H9 (cell line): ENCODE measurements around the gene SLC35F3. TPM values are rescaled to one million over a fixed set of nuclear protein-coding genes. Genes with fewer than 3 reads are reported as not detected.

Experiments used
- DNase-seq: peaks from one replicate; pipeline ENCODE4 v3.0.0-alpha.2; 2017
- H2AFZ ChIP-seq: one replicate; pipeline ENCODE4 v1.6.1; 2013; ENCODE audit warnings: mild to moderate bottlenecking, low read length, control low read depth, moderate library complexity
- H2AK5ac ChIP-seq: 2 replicates; pipeline ENCODE4 v1.6.1; 2013; ENCODE audit warnings: low read length, control low read depth, mixed read lengths; ENCODE audit not compliant: insufficient read length
- H2BK120ac ChIP-seq: one replicate; pipeline ENCODE4 v1.6.1; 2013; ENCODE audit warnings: low read depth, mild to moderate bottlenecking, low read length, control low read depth, inconsistent platforms; ENCODE audit not compliant: poor library complexity, severe bottlenecking
- H2BK12ac ChIP-seq: 2 replicates; pipeline ENCODE4 v1.6.1; 2013; ENCODE audit warnings: low read length, control low read depth, mixed read lengths, low read depth; ENCODE audit not compliant: insufficient read length
- H2BK15ac ChIP-seq: 2 replicates; pipeline ENCODE4 v1.6.1; 2013; ENCODE audit warnings: low read depth, low read length, control low read depth
- H2BK20ac ChIP-seq: one replicate; pipeline ENCODE4 v1.6.1; 2013; ENCODE audit warnings: low read depth, mild to moderate bottlenecking, low read length, control low read depth, inconsistent platforms; ENCODE audit not compliant: poor library complexity, severe bottlenecking
- H2BK5ac ChIP-seq: 2 replicates; pipeline ENCODE4 v1.6.1; 2013; ENCODE audit warnings: low read length, control low read depth, mixed read lengths; ENCODE audit not compliant: insufficient read length
- H3K14ac ChIP-seq: 2 replicates; pipeline ENCODE4 v1.6.1; 2013; ENCODE audit warnings: low read length, control low read depth; ENCODE audit not compliant: insufficient read depth
- H3K18ac ChIP-seq: 2 replicates; pipeline ENCODE4 v1.6.1; 2013; ENCODE audit warnings: low read depth, mild to moderate bottlenecking, mixed read lengths, low read length, control low read depth; ENCODE audit not compliant: insufficient read length
- H3K23ac ChIP-seq: 2 replicates; pipeline ENCODE4 v1.6.1; 2013; ENCODE audit warnings: low read length, control low read depth, mixed read lengths, low read depth; ENCODE audit not compliant: insufficient read length
- H3K23me2 ChIP-seq: 2 replicates; pipeline ENCODE4 v1.6.1; 2013; ENCODE audit warnings: low read depth, mild to moderate bottlenecking, mixed read lengths, low read length, control low read depth; ENCODE audit not compliant: insufficient read length, poor library complexity, severe bottlenecking
- H3K27ac ChIP-seq: 2 replicates; pipeline ENCODE4 v1.5.1; 2013; ENCODE audit warnings: low read length, control low read depth, mixed read lengths, low read depth; ENCODE audit not compliant: insufficient read length
- H3K27me3 ChIP-seq: 2 replicates; pipeline ENCODE4 v1.6.1; 2013; ENCODE audit warnings: low read length, control low read depth, inconsistent platforms; ENCODE audit not compliant: insufficient read depth
- H3K4ac ChIP-seq: 2 replicates; pipeline ENCODE4 v1.6.1; 2013; ENCODE audit warnings: low read depth, mild to moderate bottlenecking, control low read depth, inconsistent platforms, low read length, moderate library complexity
- H3K4me1 ChIP-seq: 2 replicates; pipeline ENCODE4 v1.6.1; 2013; ENCODE audit warnings: low read length, control low read depth, inconsistent platforms; ENCODE audit not compliant: insufficient read depth
- H3K4me2 ChIP-seq: 2 replicates; pipeline ENCODE4 v1.6.1; 2013; ENCODE audit warnings: low read length, control low read depth, mixed read lengths; ENCODE audit not compliant: insufficient read length, insufficient read depth
- H3K56ac ChIP-seq: 2 replicates; pipeline ENCODE4 v1.6.1; 2013; ENCODE audit warnings: low read depth, mild to moderate bottlenecking, mixed read lengths, low read length, control low read depth; ENCODE audit not compliant: insufficient read length
- H3K79me1 ChIP-seq: 2 replicates; pipeline ENCODE4 v1.6.1; 2013; ENCODE audit warnings: low read depth, mild to moderate bottlenecking, moderate library complexity, low read length, control low read depth, inconsistent platforms; ENCODE audit not compliant: insufficient read depth, poor library complexity, severe bottlenecking
- H3K79me2 ChIP-seq: 2 replicates; pipeline ENCODE4 v1.6.1; 2013; ENCODE audit warnings: low read length, control low read depth, inconsistent platforms; ENCODE audit not compliant: insufficient read depth
- H3K9ac ChIP-seq: 2 replicates; pipeline ENCODE4 v1.6.1; 2013; ENCODE audit warnings: low read length, control low read depth, mixed read lengths; ENCODE audit not compliant: insufficient read length; ENCODE audit errors: extremely low read depth
- H3K9me3 ChIP-seq: one replicate; pipeline ENCODE4 v1.6.1; 2013; ENCODE audit warnings: low read depth, low read length, inconsistent platforms; ENCODE audit not compliant: control insufficient read depth
- H3T11ph ChIP-seq: one replicate; pipeline ENCODE4 v1.6.1; 2013; ENCODE audit warnings: mild to moderate bottlenecking, low read length, control low read depth, inconsistent platforms
- H4K20me1 ChIP-seq: one replicate; pipeline ENCODE4 v1.6.1; 2013; ENCODE audit not compliant: control insufficient read depth, insufficient read length, insufficient read depth
- H4K5ac ChIP-seq: 2 replicates; pipeline ENCODE4 v1.6.1; 2013; ENCODE audit warnings: low read depth, mild to moderate bottlenecking, mixed read lengths, low read length, control low read depth; ENCODE audit not compliant: insufficient read length
- H4K8ac ChIP-seq: replicated peaks from 2 replicates; pipeline ENCODE4 v1.6.1; 2013; ENCODE audit warnings: low read length, control low read depth, mixed read lengths, low read depth; ENCODE audit not compliant: insufficient read length
- H4K91ac ChIP-seq: 2 replicates; pipeline ENCODE4 v1.6.1; 2013; ENCODE audit warnings: low read depth, mild to moderate bottlenecking, moderate library complexity, mixed read lengths, low read length, control low read depth; ENCODE audit not compliant: insufficient read length
- H3K27ac Mint-ChIP-seq, 3 experiments: 2 replicates in 2 of 3; 3 replicates in 1 of 3; pipeline ENCODE4 v1.8.0; 2020 to 2021; ENCODE audit warnings: mixed read lengths in 3 of 3, mild to moderate bottlenecking in 1 of 3, moderate library complexity in 1 of 3
- H3K27me3 Mint-ChIP-seq: 2 replicates; pipeline ENCODE4 v1.8.0; 2021; ENCODE audit warnings: low read depth, mild to moderate bottlenecking, moderate library complexity, mixed read lengths
- H3K36me3 Mint-ChIP-seq, 3 experiments: 2 replicates in 2 of 3; 3 replicates in 1 of 3; pipeline ENCODE4 v1.8.0; 2020 to 2021; ENCODE audit warnings: low read depth in 3 of 3, mixed read lengths in 3 of 3; ENCODE audit not compliant: insufficient read depth in 1 of 3
- H3K4me1 Mint-ChIP-seq, 2 experiments: 2 replicates each; pipeline ENCODE4 v1.8.0; 2020; ENCODE audit warnings: mixed read lengths in 2 of 2
- H3K4me3 Mint-ChIP-seq, 2 experiments: 2 replicates in 1 of 2; 3 replicates in 1 of 2; pipeline ENCODE4 v1.8.0; 2020 to 2021; ENCODE audit warnings: mild to moderate bottlenecking in 2 of 2, mixed read lengths in 2 of 2, moderate library complexity in 1 of 2
- H3K9me3 Mint-ChIP-seq, 2 experiments: 2 replicates in 1 of 2; 3 replicates in 1 of 2; pipeline ENCODE4 v1.8.0; 2020; ENCODE audit warnings: mild to moderate bottlenecking in 2 of 2, mixed read lengths in 2 of 2, moderate library complexity in 1 of 2
- WGBS: extraction: QIAGEN DNeasy Blood & Tissue Kit; methylation state at CpG from one replicate; pipeline ENCODE4 v1.1.7; 2013; ENCODE audit warnings: missing lambda C conversion rate, low lambda C conversion rate, mixed read lengths; ENCODE audit not compliant: insufficient read length; ENCODE audit errors: extremely low coverage; 5-methylcytosine and 5-hydroxymethylcytosine counted together
- total RNA-seq: library from RNA; stranded (reverse); gene quantifications from 2 replicates; pipeline ENCODE4 v1.2.1, GENCODE V29; 2021
- TF ChIP-seq, protein P1 (sequence below): fragments of 200-600 bp; sonication (generic); conservative IDR thresholded peaks from 3 replicates; pipeline ENCODE4 v1.8.0; 2021; ENCODE audit warnings: antibody characterized with exemption, mild to moderate bottlenecking

The SLC35F3 gene
- total RNA-seq, 1 experiment from 2014 or later, result 0.81 TPM

GRCh38 chr1:233912909-233913308, 8.4 kb downstream of the SLC35F3 start:
- no peak overlapping the region for H3K23ac ChIP-seq
- peaks cover 2 to 15% (median 8%) of the 10 kb centered on the region in 3 experiments; a peak in 5 of 7 replicates for H3K36me3 Mint-ChIP-seq
- no peak overlapping the region for H3K9ac ChIP-seq
- H3K4me2 ChIP-seq, result no peak overlapping the region
- no peak overlapping the region for H2AFZ ChIP-seq
- H2BK20ac ChIP-seq, result no peak overlapping the region
- H3T11ph ChIP-seq, result no peak overlapping the region
- H2BK120ac ChIP-seq, result no peak overlapping the region
- no peak overlapping the region for H2BK12ac ChIP-seq
- peaks cover 10 to 14% of the 10 kb centered on the region in 2 experiments for H3K9me3 Mint-ChIP-seq
- H3K14ac ChIP-seq, result no peak overlapping the region
- H3K4me3 Mint-ChIP-seq, result no peak overlapping the region
- H3K79me2 ChIP-seq, result no peaks in the 10 kb centered on the region
- peaks cover 18% of the 10 kb centered on the region for H3K27me3 Mint-ChIP-seq
- no peaks in the 10 kb centered on the region for H3K27me3 ChIP-seq
- H4K91ac ChIP-seq, result no peak overlapping the region
- no peak overlapping the region for H3K56ac ChIP-seq
- no peak overlapping the region for H3K18ac ChIP-seq
- no peak overlapping the region for H2BK15ac ChIP-seq
- DNase-seq, result no peak
- no peak overlapping the region for H3K4ac ChIP-seq
- H3K23me2 ChIP-seq, result no peaks in the 10 kb centered on the region
- no peaks in the 10 kb centered on the region for H3K79me1 ChIP-seq
- peaks cover 8 to 11% of the 10 kb centered on the region in 2 experiments for H3K4me1 Mint-ChIP-seq
- WGBS, result no CpG with 5 or more reads among the region's 4 CpGs
- no peak overlapping the region for H4K8ac ChIP-seq
- H3K27ac ChIP-seq, result no peak overlapping the region
- TF ChIP-seq, protein P1, sequence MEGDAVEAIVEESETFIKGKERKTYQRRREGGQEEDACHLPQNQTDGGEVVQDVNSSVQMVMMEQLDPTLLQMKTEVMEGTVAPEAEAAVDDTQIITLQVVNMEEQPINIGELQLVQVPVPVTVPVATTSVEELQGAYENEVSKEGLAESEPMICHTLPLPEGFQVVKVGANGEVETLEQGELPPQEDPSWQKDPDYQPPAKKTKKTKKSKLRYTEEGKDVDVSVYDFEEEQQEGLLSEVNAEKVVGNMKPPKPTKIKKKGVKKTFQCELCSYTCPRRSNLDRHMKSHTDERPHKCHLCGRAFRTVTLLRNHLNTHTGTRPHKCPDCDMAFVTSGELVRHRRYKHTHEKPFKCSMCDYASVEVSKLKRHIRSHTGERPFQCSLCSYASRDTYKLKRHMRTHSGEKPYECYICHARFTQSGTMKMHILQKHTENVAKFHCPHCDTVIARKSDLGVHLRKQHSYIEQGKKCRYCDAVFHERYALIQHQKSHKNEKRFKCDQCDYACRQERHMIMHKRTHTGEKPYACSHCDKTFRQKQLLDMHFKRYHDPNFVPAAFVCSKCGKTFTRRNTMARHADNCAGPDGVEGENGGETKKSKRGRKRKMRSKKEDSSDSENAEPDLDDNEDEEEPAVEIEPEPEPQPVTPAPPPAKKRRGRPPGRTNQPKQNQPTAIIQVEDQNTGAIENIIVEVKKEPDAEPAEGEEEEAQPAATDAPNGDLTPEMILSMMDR, result no peak
- H3K4me1 ChIP-seq, result no peaks in the 10 kb centered on the region
- H4K20me1 ChIP-seq, result no peaks in the 10 kb centered on the region
- H2AK5ac ChIP-seq, result no peak overlapping the region
- H2BK5ac ChIP-seq, result no peak overlapping the region
- H3K27ac Mint-ChIP-seq, result no peak overlapping the region
- no peak overlapping the region for H4K5ac ChIP-seq
- no peaks in the 10 kb centered on the region for H3K9me3 ChIP-seq
